Lower leg skin (tissue), 4 donors: ENCODE measurements around the gene CAMK2D. TPM values are rescaled to one million over a fixed set of nuclear protein-coding genes. Genes with fewer than 3 reads are reported as not detected.

Experiments
- DNase-seq, 2 donors: peaks; one replicate each; pipeline ENCODE4 v3.0.0-alpha.2; 2019; ENCODE audit warnings: low spot score in 2 of 2
- H3K4me3 ChIP-seq: fragments of 200-600 bp; sonication (generic); 2 replicates; pipeline ENCODE4 v1.5.1; 2017; ENCODE audit warnings: mild to moderate bottlenecking, low read depth; ENCODE audit not compliant: poor library complexity, severe bottlenecking
- POLR2A ChIP-seq, 2 donors: fragments of 450-650 bp; IDR thresholded peaks; one replicate each; pipeline ENCODE4 v1.6.1; 2016 to 2017; ENCODE audit warnings: antibody characterized with exemption in 2 of 2, mild to moderate bottlenecking in 1 of 2, moderate library complexity in 1 of 2
- WGBS, 2 donors: methylation state at CpG; one replicate each; pipeline ENCODE4 v1.1.5; 2018; 5-methylcytosine and 5-hydroxymethylcytosine counted together
- intact Hi-C: fragments of 100-400 bp; cut with DNase I; formaldehyde crosslinking; loops from one replicate; pipeline ENCODE4 v1.15.0; 2023; ENCODE audit warnings: low total_unique reads
- total RNA-seq, 4 donors: library from RNA; depleted of rRNA; stranded (reverse); fragments of >200 nt; gene quantifications; one replicate each; pipeline ENCODE4 v1.1.0, GENCODE V29; 2016
- TF ChIP-seq, protein P1 (sequence below), 3 donors: fragments of 450-650 bp; IDR thresholded peaks; one replicate each; pipeline ENCODE4 v1.5.1; 2016; ENCODE audit warnings: antibody characterized with exemption in 3 of 3, mild to moderate bottlenecking in 3 of 3, moderate library complexity in 2 of 3

CAMK2D gene
- total RNA-seq, 4 donors from 2014 or later = 25.2 to 40.7 (median 32.7) TPM

DNA sequence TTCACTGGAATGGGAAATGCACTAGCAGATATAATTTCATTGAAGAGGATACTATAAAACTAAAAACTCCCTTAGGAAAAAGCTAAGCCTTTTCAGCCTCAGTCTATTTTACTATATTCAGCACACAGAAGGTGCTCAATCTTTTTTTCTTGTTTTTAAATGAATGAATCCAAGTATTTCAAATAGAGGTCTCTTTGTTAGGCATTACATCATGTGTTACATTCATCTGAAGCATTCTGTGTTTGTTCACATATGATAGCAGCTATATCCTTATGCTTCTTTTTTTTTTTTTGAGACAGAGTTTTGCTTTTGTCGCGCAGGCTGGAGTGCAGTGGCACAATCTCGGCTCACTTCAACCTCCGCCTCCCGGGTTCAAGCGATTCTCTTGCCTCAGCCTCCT is 278.4 kb downstream of the CAMK2D start:
- intact Hi-C loops = no loop called here
- DNase-seq = no peak
- WGBS, 2 donors = 93 to 96% methylated on average over 6 of the region's 6 CpGs
- H3K4me3 ChIP-seq = no peak overlapping the region
- TF ChIP-seq, protein P1, sequence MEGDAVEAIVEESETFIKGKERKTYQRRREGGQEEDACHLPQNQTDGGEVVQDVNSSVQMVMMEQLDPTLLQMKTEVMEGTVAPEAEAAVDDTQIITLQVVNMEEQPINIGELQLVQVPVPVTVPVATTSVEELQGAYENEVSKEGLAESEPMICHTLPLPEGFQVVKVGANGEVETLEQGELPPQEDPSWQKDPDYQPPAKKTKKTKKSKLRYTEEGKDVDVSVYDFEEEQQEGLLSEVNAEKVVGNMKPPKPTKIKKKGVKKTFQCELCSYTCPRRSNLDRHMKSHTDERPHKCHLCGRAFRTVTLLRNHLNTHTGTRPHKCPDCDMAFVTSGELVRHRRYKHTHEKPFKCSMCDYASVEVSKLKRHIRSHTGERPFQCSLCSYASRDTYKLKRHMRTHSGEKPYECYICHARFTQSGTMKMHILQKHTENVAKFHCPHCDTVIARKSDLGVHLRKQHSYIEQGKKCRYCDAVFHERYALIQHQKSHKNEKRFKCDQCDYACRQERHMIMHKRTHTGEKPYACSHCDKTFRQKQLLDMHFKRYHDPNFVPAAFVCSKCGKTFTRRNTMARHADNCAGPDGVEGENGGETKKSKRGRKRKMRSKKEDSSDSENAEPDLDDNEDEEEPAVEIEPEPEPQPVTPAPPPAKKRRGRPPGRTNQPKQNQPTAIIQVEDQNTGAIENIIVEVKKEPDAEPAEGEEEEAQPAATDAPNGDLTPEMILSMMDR (IDR thresholded peaks at IDR 0.05) = no peak
- TF ChIP-seq POLR2A (IDR thresholded peaks at IDR 0.05) = no peak

- no peak for DNase-seq
- intact Hi-C loops = no loop called here
- no peak for TF ChIP-seq POLR2A (IDR thresholded peaks at IDR 0.05)
- TF ChIP-seq, protein P1 (IDR thresholded peaks at IDR 0.05) = no peak
- H3K4me3 ChIP-seq = no peak overlapping the region
These were observed 279.2 kb downstream of the CAMK2D start for GRCh38 chr4:113482325-113482724.

GRCh38 chr4:113481820-113482219 is 279.7 kb downstream of the CAMK2D start:
- intact Hi-C loops = no loop called here
- H3K4me3 ChIP-seq = no peak overlapping the region
- no peak for TF ChIP-seq POLR2A (IDR thresholded peaks at IDR 0.05)
- TF ChIP-seq, protein P1 (IDR thresholded peaks at IDR 0.05) = no peak
- no peak for DNase-seq

DNA sequence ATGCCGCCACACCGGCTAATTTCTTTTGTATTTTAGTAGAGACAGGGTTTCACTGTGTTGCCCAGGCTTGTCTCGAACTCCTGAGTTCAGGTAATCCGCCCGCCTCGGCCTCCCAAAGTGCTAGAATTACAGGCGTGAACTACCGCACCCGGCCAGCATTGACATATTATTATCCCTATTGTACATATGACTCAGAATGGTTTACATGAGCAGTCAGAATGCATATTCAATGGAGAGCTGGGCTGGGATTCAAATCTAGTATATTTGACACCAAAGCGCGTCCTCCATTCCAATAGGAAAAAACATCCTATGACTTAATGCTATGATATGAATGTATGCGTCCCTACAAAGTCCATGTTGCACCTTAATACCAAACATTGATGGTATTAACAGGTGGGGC is 281.4 kb downstream of the CAMK2D start:
- intact Hi-C loops = no loop called here
- DNase-seq = no peak
- no peak overlapping the region for H3K4me3 ChIP-seq
- TF ChIP-seq POLR2A (IDR thresholded peaks at IDR 0.05) = no peak
- TF ChIP-seq, protein P1 (IDR thresholded peaks at IDR 0.05) = no peak
- 91 to 95% methylated on average over 12 of the region's 12 CpGs for WGBS, 2 donors

DNA sequence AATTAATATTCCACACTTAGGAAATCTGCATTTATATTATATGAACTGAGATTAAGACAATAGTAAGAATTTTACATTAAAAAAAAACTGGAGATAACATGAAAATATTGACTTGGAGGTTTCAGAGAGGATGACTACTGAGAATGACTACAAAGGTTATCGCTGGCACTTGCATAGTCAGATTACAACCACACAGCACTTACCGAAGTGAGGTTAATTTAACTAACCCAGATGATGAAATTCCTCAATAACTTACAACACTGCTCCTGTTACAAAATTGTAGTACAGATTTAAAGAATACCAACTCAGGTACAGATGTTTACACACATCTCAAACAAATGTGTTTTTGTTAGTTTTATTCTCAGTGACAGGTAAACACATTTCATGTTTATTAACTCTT is 283.5 kb downstream of the CAMK2D start:
- intact Hi-C loops = no loop called here
- H3K4me3 ChIP-seq = no peak overlapping the region
- no peak for TF ChIP-seq POLR2A (IDR thresholded peaks at IDR 0.05)
- TF ChIP-seq, protein P1 (IDR thresholded peaks at IDR 0.05) = no peak
- 84 to 89% methylated on average over 2 of the region's 2 CpGs for WGBS, 2 donors
- DNase-seq = no peak

DNA sequence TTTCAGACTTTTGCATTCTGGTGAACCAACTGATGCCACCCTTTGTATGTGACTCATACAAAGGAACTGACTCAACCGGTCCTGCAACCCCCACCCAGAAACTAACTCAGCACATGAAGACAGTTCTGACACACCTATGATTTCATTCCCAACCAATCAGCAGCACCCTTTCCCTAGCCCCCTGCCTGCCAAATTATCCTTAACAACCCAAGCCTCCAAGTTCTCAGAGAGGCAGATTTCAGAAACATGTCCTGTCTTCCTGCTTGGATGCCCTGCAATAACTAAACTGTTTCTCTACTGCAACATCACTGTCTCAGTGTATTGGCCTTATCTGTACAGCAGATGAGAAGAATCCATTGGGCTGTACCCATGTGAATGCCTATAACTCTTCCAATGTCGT is 284.7 kb downstream of the CAMK2D start:
- DNase-seq = no peak
- TF ChIP-seq, protein P1 (IDR thresholded peaks at IDR 0.05) = no peak
- TF ChIP-seq POLR2A (IDR thresholded peaks at IDR 0.05) = no peak
- no peak overlapping the region for H3K4me3 ChIP-seq
- WGBS, 2 donors = 83 to 92% methylated on average over 2 of the region's 2 CpGs
- intact Hi-C loops = no loop called here
